ENCODE data around the gene GRIK3.

GRIK3 gene

GRCh38 chr1:36871146-36871971 is 163.0 kb downstream of the GRIK3 start:
- peak; percentile 99 for DNase-seq

GRCh38 chr1:36869826-36870225 is 164.5 kb downstream of the GRIK3 start:
- no peak for DNase-seq

GRCh38 chr1:36869054-36869453 is 165.3 kb downstream of the GRIK3 start:
- DNase-seq, result no peak

GRCh38 chr1:36867575-36867974 is 166.7 kb downstream of the GRIK3 start:
- no peak for DNase-seq

- DNase-seq, result peak; percentile 99
Observed at GRCh38 chr1:36866169-36866814, 168.0 kb downstream of the GRIK3 start.

- peak; percentile 99 for DNase-seq
Observed at GRCh38 chr1:36865602-36865900, 168.8 kb downstream of the GRIK3 start.

GRCh38 chr1:36864823-36865601 is 169.3 kb downstream of the GRIK3 start:
- no peak for DNase-seq

- peak; percentile 100 for DNase-seq
Observed at GRCh38 chr1:36864182-36864822, 170.0 kb downstream of the GRIK3 start.

GRCh38 chr1:36863500-36863899 is 170.8 kb downstream of the GRIK3 start:
- no peak for DNase-seq

- DNase-seq, result no peak
Observed at GRCh38 chr1:36863061-36863460, 171.3 kb downstream of the GRIK3 start.

GRCh38 chr1:36861375-36861774 is 172.9 kb downstream of the GRIK3 start:
- no peak for DNase-seq

GRCh38 chr1:36859926-36860325 is 174.4 kb downstream of the GRIK3 start:
- DNase-seq, result no peak

GRCh38 chr1:36858981-36859380 is 175.3 kb downstream of the GRIK3 start:
- no peak for DNase-seq

- no peak for DNase-seq
Observed at GRCh38 chr1:36858553-36858952, 175.8 kb downstream of the GRIK3 start.

- peak; percentile 100 for DNase-seq
Observed at GRCh38 chr1:36857754-36858153, 176.6 kb downstream of the GRIK3 start.

GRCh38 chr1:36855699-36856494 is 178.4 kb downstream of the GRIK3 start:
- peak; percentile 100 for DNase-seq

- no peak for DNase-seq
Observed at GRCh38 chr1:36853638-36854037, 180.7 kb downstream of the GRIK3 start.

- DNase-seq, result no peak
Observed at GRCh38 chr1:36852586-36852985, 181.7 kb downstream of the GRIK3 start.

- no peak for DNase-seq
Observed at GRCh38 chr1:36851595-36851994, 182.7 kb downstream of the GRIK3 start.

- DNase-seq, result no peak
Observed at GRCh38 chr1:36851087-36851486, 183.2 kb downstream of the GRIK3 start.

- peak; percentile 100 for DNase-seq
Observed at GRCh38 chr1:36849956-36850355, 184.4 kb downstream of the GRIK3 start.

- DNase-seq, result peak; percentile 100
Observed at GRCh38 chr1:36847761-36848160, 186.6 kb downstream of the GRIK3 start.
